ENCODE data around the gene MRPL34.

GRCh38 chr19:17336872-17337674, 31.4 kb downstream of the MRPL34 start, which contains the start of gene GTPBP3:
- TF ChIP-seq EZH2 (IDR thresholded peaks at IDR 0.05) (no peak), POLR2AphosphoS5 (IDR thresholded peaks at IDR 0.05; ENCODE audit: borderline replicate concordance, low read depth, low read length) (peak; percentile 91), FOXP2 (optimal IDR thresholded peaks at IDR 0.05; ENCODE audit: control extremely low read depth, extremely low read length, insufficient read depth) (no peak)

Data from SK-N-MC (cell line).